Bone marrow (tissue), 2 donors: ENCODE data around the gene ZNF554.
"Not testable (repeated sequence)": the region's sequence is repeated elsewhere in the genome, so short reads cannot be mapped to it uniquely, and the experiment has no call there.

Experiments used
- DNase-seq, 2 donors: peaks; one replicate each; lab custom pipeline; 2025; lab: John Stamatoyannopoulos, UW

The ZNF554 gene

DNA sequence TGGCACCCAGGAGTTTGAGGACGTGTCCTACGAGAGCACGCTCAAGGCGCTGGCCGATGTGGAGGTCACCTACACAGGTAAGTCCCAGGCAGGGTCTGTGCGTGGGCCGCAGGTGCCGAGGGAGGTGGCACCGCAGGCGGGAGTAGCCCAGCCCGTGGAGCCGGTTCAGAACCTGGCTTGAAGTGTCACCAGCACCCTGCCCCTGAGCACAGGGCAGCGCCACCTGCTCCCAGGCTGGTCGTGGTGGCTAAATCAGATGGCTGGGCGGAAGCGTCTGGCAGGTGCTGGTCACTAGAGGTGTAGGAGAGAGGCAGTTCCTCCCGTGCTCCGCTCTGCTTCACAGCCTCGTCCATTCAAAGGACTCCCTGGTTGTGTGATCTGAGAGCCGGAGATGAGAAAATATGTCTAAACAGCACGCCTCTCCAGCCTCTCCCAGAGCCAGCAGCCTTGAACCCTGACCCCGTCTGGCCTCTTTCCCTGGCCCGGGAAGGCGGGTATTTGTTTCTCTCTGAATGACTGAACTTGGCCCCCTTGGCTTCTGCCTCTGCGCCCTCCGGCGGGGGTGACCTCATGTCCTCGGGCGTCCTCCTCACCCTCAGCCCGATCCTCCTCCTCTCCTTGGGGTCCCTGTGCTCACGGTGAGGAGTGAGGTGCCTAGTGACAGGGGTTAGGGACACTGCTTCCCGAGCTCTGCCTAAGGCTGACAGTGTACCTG lies 29.0 kb upstream of the ZNF554 start:
- no peak for DNase-seq

DNA sequence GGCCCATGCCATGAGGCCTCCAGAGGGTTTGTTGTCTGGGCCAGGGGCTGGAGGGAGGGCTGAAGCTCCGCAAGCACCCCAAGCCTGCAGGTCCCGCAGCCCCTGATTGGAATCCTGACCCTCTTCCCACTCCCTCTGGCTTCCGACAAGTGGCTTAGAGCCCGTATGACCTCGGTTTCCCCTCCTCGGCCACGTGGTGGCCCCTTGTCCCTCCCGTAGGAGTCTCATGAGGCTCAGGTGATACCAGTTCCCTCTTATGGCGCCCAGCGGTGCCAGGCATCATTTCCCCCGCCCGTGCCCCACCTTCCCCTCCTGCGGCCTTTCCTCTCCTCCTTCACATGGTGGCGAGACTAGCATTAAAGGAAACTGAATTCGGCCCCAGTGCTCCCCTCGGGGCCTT lies 28.2 kb upstream of the ZNF554 start:
- DNase-seq, result no peak

DNA sequence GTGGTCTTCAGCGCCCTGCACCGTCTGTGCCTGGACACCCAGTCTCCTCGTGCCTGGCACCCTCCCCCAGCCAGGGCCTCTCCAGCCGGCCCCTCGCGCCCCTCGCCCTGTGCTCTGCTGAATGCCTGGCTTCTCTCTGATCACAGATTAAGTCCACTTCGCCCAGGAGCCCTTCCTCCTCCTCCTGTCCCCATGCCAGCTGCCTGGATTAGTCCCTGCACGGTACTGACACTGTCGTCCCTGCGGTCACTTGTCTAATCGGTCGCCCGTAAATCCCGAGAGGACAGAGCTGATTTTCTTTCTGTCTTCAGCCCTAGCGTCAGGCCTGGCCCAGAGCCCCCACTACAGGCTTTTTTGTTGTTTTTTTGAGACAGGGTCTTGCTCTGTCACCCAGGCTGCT lies 27.8 kb upstream of the ZNF554 start:
- no peak for DNase-seq

DNA sequence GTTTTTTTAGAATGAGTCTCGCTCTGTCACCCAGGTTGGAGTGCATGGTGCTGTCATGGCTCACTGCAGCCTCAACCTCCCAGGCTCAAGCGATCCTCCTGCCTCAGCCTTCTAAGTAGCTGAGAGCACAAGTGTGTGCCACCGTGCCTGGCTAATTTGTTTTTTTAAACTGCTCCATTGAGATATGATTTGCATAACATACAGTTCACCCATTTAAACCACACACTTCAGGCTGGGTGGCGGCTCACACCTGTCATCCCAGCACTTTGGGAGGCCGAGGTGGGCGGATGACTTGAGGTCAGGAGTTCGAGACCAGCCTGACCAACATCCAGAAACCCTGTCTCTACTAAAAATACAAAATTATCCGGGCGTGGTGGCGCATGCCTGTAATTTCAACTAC lies 27.0 kb upstream of the ZNF554 start:
- not testable (repeated sequence) for DNase-seq

DNA sequence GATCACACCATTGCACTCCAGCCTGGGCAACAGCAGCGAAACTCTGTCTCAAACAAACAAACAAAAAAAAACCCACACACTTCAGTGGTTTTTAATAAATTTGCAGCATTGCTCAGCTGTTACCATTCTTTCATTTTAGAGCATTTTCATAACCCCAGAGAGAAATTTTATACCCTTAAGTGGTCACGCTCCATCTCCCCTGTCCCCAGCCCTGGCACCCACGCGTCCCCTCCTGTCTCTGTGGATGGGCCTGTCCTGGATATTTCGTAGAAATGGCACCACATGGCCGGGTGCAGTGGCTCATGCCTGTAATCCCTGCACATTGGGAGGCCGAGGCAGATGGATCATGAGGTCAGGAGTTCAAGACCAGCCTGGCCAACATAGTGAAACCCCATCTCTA lies 26.5 kb upstream of the ZNF554 start:
- no peak for DNase-seq

DNA sequence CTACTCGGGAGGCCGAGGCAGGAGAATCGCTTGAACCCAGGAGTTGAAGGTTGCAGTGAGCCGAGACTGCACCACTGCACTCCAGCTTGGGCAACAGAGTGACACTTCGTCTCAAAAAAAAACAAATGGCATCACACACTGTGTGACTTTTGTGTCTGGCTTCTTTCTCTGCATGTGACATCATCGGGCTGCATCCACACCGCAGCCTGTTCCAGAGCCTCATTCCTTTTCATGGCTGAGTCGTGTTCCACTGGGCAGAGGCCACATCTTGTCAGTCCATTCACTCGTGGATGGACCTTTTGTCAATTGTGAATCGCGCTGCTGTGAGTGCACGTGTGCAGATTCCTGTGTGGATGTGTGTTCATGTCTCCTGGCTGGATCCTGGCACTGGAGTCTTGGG lies 26.1 kb upstream of the ZNF554 start:
- no peak for DNase-seq

DNA sequence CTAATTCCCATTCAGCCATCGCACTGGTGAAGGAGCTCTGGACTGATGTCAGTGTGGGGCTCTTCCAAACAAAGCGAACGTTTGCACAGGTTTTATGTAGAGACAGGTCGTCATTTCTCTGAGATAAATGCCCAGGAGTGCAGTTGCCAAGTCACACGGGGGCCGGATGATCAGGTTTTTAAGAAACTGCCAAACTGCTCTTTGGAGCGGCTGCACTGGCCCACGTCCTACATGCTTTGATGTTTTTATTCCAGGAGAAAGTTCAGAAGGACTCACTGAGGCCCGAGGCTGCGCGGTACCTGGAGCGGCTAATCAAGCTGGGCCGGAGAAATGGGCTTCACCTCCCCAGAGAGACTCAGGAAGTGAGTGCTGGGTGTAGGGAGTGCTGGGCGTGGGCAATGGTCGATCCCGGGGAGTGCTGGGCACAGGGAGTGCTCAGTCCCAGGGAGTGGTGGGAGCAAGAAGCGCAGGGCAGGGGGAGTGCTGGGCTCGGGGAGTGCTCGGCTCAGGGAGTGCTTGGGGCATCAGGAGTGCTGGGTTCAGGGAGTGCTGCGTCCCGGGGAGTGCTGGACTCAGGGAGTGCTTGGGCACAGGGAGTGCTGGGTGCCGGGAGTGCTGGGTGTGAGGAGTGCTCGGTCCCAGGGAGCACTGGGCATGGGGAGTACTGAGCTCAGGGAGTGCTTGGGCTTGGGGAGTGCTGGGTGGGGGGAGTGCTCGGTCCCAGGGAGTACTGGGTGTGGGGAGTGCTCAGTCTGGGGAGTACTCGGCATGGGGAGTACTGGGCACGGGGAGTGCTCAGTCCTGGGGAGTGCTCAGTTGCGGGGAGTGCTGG lies 23.6 kb upstream of the ZNF554 start:
- no peak for DNase-seq

DNA sequence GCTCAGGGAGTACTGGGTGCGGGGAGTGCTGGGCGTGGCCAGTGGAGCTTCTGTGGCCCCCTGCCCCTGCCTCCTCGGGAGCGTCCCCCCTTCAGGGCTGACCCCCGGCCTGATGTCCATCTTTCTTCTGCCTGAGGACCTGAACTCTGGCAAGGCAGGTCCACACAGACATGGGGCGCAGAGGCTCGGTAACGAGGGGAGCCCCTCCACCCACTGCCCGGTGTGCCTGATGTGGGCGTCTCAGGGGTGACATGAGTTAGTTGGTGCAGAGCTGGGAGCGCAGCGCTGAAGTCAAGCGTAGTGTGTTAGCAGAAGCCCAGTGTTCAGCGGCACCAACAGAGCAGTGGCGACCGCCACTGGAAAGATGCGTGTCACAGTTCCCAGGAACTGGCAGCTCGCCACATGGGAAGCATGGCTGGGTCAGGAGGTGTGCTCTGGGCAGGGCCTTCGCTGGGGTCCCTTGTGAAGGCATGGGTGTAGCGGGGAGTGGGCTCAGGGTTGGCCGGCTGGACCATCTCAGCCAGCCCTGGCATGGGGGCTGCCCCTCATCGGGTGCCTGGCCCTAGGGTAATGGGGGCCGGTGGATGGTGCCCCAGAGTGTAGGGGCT lies 22.9 kb upstream of the ZNF554 start:
- no peak for DNase-seq

DNA sequence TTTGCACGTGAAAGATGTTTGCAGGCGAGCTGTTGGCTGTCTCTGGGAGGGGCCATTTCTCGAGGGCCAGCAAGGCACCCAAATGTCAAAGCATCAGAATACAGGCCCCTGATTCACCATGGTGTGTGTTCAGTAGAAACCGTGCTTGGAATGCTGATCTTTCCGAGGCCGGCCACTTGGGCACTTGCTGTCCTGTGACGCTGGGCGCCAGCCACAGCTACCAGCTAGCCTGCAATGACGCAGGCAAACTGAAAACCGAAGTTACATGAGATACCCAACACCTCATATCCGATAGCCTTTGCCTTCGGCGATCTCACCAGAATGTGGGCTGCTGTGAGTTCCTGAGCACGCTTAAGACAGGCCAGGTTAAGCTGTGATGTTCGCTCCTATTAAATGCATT lies 22.4 kb upstream of the ZNF554 start:
- DNase-seq, result no peak

DNA sequence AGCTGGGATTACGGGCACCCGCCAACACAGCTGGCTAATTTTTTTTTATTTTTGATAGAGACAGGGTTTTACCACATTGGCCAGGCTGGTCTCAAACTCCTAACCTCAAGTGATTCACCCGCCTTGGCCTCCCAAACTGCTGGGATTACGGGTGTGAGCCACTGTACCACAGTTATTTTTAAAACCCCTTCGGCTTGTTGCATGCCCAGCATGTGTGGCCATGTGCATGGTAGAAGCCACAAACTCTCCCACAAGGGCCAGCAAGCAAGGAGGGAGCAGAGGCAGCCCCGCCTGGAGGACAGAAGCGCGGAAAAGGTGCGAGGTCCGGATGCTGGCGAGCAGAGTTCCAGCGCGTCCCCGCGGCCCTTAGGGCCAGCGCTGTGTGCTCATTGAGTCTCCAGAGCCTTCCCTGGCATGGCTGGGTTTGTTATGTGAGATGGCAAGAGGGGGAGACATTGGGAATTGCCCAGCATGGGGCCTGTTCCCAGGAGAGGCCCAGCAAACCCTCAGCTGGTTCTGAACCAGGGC lies 21.4 kb upstream of the ZNF554 start:
- DNase-seq, result no peak

DNA sequence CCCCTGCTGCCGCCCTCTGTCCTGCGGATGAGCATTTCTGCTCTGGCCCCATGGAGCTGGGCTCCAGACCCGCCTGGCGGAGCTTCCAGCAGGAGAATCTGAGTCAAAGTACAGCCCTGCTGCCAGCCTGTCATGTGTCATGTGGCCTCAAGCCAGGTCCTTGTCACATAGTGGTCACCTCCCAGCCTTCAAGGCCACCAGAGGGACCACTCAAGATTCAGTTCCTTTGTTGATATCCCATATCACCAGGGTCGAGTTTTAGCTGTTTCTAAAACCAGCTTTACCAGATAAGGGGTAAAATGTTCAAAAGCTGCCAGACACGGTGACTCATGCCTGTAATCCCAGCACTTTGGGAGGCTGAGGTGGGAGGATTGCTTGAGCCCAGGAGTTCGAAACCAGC lies 20.9 kb upstream of the ZNF554 start:
- no peak for DNase-seq

DNA sequence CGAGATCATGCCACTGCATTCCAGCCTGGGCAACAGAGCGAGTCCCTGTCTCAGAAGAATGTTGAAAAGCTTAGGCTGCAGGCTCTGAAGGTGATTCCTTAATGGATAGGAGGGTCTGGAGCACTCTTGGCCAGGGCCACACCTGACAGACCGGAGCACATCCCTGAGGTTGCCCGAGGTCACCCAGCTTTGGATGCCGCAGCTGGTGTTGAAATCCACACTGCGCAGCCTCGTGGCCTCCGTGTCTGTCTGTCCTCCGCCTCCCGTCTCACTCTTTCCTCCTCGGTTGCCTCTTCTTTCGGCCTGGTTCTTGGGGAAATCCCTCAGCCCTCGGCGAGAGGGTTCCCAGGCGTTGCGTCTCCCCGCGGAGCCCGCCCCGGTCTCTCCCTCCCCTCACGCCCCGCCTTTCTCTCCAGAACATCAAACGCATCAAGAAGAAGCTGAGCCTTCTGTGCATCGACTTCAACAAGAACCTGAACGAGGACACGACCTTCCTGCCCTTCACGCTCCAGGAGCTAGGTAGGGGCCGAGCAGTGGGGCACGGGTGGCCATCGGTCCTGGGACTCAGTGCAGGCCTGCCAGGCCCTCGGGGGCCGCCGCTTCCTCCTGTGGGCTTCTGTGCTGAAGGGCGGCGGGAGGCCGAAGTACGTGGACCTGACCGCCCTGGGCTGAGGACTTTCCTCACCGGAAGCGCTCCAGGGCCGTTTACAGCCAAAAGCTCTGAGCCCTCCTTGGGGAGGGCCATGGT lies 20.2 kb upstream of the ZNF554 start:
- no peak for DNase-seq

DNA sequence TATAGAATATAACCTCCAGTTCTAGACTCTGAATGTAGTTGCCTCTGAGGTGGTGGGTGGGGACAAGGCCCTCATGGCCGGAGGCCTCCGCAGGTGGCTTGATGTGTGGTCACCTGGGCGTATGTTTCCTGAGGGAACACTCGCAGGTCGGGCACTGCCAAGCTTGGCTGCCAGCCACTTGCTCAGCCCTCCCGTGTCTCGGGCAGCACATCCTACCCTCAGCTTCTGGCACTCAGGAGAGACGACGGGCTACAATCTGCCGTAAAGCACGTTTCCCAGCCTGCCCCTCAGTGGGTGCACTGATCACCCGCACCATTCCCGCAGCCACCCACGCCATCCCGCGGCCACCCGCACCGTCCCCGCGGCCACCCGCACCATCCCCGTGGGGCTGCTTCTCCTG lies 19.2 kb upstream of the ZNF554 start:
- no peak for DNase-seq

DNA sequence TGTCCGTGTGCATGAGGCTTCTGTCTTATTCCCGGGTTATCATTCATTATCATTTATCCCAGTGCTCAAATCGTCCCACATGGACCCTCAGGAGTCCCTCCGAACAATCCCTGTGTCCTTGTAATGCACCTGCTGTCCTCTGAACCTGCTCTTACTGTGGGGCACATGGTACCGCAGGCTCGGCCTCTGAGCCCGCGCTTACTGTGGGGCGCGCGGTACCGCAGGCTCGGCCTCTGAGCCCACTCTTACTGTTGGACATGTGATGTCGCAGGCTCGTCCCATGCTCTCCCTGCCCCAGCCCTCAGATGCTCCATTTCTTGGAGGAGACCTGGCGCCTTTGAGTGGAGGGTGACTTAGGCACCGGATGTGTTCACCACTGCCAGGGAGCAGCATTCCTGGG lies 16.8 kb upstream of the ZNF554 start:
- DNase-seq, result no peak

DNA sequence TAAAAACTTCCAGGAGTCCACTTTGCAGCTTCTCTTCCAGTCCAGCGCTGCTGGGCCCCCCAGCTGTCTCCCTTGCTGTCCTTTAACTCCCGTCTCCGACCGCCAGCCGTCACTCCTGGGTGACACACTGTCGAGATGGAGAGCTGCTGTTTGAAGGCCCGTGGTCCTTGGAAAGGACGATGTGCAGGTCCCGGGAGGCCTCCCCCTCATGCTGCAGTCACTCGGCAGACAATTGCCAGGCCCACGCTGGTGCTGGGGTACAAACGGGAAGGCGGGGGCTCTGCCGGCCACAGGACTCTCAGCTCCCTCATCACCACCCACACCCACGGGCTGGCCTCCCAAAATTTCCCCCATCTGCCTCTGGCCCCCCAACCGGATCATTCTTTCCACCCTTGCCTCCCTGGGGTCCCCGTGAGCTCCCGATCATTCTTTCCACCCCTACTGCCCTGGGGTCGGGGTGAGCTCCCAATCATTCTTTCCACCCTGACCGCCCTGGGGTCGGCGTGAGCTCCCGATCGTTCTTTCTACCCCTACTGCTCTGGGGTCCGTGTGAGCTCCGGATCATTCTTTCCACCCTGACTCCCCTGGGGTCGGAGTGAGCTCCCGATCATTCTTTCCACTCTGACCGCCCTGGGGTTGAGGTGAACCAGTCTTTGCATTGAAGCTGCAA lies 16.0 kb upstream of the ZNF554 start:
- DNase-seq, result no peak

DNA sequence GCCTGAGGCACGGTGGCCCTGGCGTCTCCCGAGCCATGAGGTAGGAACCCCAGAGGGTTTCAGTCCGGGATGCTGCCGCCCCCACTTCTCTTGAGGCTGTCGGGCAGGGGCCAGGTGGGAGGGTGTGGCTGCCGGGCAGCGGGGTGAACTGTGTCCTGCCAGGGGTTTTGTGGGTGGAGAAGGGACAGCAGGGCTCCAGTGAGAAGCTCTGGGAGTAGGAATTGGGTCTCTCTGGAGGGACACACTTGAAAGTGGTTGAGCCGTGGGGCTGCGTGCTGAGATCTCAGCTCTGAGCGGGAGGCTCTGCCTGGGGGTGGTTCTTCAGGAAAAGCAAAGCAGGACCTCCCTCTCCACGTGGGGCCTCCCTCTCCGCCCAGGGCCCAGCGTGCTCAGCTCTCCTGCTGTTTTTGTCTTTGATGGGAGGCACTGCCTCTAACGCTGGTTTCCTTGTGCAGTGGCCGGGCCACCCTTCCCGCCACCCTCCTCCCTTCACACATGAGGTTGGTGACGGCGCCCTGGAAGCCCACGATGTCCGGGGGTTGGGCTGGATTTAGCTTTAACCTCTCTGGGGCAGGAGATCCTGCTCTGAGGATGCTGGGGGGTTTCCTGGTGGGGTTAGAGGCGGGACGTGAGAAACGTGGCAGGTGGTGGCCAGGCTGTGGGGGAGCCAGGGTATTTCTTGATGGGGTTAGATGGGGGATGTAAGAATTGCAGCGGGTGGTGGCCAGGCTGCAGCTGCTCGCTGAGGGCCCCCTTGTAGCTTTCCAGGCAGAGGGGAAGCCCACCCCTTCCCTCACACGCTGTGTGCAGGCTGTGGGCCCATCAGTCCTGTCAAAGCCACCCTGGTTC lies 15.3 kb upstream of the ZNF554 start:
- DNase-seq, result no peak

DNA sequence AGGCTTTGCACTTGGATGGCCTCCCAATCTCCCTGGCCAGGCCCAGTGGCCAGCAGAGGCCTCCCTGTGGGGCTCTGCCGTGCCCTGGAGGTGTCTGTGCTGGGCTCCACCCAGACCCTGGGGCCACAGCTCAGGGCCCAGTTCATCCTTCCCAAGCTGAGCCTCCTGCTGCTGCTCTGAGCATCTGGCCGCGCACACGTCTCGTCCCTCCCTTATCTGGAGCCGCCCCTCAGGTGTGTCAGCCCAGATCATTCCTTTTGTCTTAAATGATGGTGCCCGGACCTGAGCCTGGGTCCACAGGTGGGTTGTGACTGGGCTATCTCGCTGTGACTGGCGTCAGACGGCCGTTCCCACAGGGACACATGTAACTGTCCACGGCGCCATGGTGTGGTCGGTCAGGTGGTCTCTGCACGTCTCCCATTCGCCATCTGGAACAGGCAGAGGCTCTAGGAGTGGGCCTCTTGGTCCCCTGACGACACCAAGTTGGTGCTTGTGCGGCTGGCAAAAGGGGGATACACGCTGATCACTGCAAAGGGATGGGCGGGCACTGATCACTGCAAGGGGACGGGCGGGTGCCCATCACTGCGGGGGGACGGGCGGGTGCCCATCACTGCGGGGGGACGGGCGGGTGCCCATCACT lies 14.3 kb upstream of the ZNF554 start:
- DNase-seq, result no peak

DNA sequence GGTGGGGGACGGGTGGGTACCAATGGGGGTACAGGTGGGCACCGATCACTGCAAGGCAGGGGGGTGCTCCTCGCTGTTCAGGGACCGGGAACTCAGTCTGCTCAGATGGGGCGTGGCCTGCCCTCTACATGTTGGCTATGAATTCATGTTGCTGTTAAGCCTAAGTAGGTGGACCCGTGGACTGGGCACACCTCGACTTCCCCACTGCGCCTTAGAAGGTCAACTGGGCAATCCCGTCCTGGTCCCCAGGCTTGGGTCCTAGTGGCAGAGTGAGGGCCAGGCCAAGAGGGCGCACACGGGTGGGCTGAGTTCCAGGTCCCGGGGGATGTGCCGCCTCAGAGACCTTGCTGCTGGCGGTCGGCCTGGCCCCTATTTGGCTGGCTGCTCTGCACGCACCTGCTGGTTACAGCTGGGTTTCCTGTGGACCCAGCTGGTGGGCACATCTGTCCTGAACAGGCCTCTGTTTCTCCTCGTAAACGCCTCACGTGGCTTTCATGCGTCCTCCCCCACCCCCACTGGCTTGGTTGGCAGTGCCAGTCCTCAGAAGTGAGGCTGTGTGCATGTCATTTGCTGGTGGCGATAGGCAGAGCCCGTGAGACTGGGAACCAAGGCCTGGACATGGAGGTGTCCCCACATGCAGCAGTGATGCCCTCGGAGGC lies 13.5 kb upstream of the ZNF554 start:
- no peak for DNase-seq

DNA sequence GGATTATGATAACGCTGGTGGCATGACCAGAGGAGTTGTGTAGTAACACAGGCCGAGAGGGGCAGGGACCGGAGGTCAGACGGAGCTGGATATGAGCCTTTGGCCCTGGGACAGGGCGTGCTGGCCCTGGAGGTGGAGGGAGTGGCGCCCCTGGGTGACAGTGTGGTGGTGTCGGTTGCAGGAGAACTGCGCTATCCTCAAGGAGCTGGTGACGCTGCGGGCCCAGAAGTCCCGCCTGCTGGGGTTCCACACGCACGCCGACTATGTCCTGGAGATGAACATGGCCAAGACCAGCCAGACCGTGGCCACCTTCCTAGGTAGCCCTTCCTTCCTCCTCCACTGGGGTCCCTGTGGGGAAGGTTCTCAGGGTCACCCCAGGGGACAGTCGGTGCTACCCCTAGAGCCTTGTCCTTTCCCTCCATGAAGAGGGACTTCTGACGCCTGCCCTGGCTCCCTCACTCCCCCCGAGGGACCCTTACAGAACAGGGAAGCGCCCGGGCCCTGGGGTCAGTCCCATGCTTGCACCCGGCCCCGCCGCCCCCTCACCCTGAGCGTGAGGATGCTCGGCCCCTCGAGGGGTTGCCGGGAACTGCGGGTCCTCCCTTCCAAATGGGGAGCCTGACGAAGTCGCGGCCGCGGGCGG lies 12.8 kb upstream of the ZNF554 start:
- no peak for DNase-seq
